Smooth muscle cell (in vitro differentiated cells): ENCODE results near the gene IL1RL2. TPM values are rescaled to one million over a fixed set of nuclear protein-coding genes. Genes with fewer than 3 reads are reported as not detected.

Source experiments
- DNase-seq: peaks from one replicate; lab custom pipeline; 2025; ENCODE audit not compliant: unreplicated experiment; lab: John Stamatoyannopoulos, UW
- H2AFZ ChIP-seq: fragments of 200-600 bp; sonication (generic); 2 replicates; pipeline ENCODE4 v1.6.0; 2016; ENCODE audit warnings: antibody characterized with exemption, low read depth, mild to moderate bottlenecking
- H3F3A ChIP-seq: fragments of 200-600 bp; sonication (generic); 2 replicates; pipeline ENCODE4 v1.6.0; 2017; ENCODE audit warnings: antibody characterized with exemption, low read depth
- H3K27ac ChIP-seq: fragments of 200-600 bp; sonication (generic); 2 replicates; pipeline ENCODE4 v1.5.1; 2016; ENCODE audit warnings: low read depth, mild to moderate bottlenecking
- H3K27me3 ChIP-seq: fragments of 200-600 bp; sonication (generic); 2 replicates; pipeline ENCODE4 v1.6.1; 2016; ENCODE audit warnings: low read depth, mild to moderate bottlenecking
- H3K36me3 ChIP-seq: fragments of 200-600 bp; sonication (generic); 2 replicates; pipeline ENCODE4 v1.5.1; 2016; ENCODE audit warnings: low read depth
- H3K4me1 ChIP-seq: fragments of 200-600 bp; sonication (generic); 2 replicates; pipeline ENCODE4 v1.5.1; 2016; ENCODE audit warnings: low read depth
- H3K4me2 ChIP-seq: fragments of 200-600 bp; sonication (generic); 2 replicates; pipeline ENCODE4 v1.6.0; 2016; ENCODE audit warnings: mild to moderate bottlenecking
- H3K4me3 ChIP-seq: fragments of 200-600 bp; sonication (generic); 2 replicates; pipeline ENCODE4 v1.5.1; 2016; ENCODE audit warnings: mild to moderate bottlenecking
- H3K79me2 ChIP-seq: fragments of 200-600 bp; sonication (generic); 2 replicates; pipeline ENCODE4 v1.6.0; 2016; ENCODE audit warnings: low read depth, mild to moderate bottlenecking
- H3K9ac ChIP-seq: fragments of 200-600 bp; sonication (generic); 2 replicates; pipeline ENCODE4 v1.6.0; 2016; ENCODE audit warnings: low read depth
- H3K9me3 ChIP-seq: fragments of 200-600 bp; sonication (generic); replicated peaks from 2 replicates; pipeline ENCODE4 v1.5.1; 2016; ENCODE audit warnings: low read depth
- H4K20me1 ChIP-seq: fragments of 200-600 bp; sonication (generic); 2 replicates; pipeline ENCODE4 v1.6.0; 2016; ENCODE audit warnings: low read depth
- CTCF ChIP-seq: fragments of 200-600 bp; sonication (generic); IDR thresholded peaks from 2 replicates; pipeline ENCODE4 v1.5.1; 2017; ENCODE audit warnings: borderline replicate concordance, mild to moderate bottlenecking, antibody characterized with exemption; ENCODE audit not compliant: insufficient read depth, poor library complexity, severe bottlenecking
- WGBS: methylation state at CpG from one replicate; pipeline ENCODE4 v1.1.7; 2016; ENCODE audit warnings: low lambda C conversion rate; 5-methylcytosine and 5-hydroxymethylcytosine counted together
- polyA plus RNA-seq: library from polyadenylated mRNA; unstranded; fragments of >200 nt; fragmentation: Nextera tagmentation; extraction: Ambion mirVana; gene quantifications from 2 replicates; pipeline ENCODE4 v1.2.1, GENCODE V29; 2016
- total RNA-seq: library from RNA; depleted of rRNA; stranded (reverse); fragments of >200 nt; gene quantifications from 2 replicates; pipeline ENCODE4 v1.2.3, GENCODE V29; 2014

IL1RL2 gene
- total and polyA plus RNA-seq, 2 experiments from 2014 or later, result 0.10 to 0.13 TPM

DNA sequence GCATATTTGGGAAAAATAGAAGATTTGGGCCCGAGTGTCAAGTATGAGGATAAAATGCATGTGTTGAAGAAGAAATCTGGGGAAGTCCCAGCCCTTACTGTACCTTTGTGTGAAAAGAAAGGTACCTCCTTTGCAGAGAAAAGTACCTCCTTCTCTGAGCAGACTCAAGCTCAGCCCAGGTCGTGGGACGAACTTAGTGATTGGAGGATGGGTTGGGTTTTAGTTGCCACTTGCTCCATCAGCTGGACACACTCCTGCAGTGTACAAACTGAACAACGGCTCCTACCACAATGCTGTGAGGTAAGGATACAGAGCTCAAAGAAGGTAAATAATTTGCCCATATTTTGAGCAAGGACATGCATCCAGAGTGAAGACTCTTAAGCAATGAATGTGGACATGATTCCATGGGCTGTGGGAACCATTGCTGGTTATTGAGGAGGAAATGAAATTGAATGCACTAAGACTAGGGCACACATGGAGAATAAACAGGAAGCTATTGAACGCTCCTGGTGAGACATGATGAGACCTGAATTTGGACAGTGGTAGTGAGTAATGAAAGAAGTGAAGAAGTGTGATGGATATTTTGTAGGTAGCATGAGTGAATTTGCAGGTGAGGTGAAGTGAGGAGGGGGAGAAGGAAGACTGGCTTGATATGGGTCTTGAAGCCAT, 74.8 kb downstream of the IL1RL2 start:
- H3F3A ChIP-seq, result no peaks in the 10 kb centered on the region
- H3K27me3 ChIP-seq, result no peaks in the 10 kb centered on the region
- H3K4me3 ChIP-seq, result no peak overlapping the region
- no peak overlapping the region for H3K9ac ChIP-seq
- H4K20me1 ChIP-seq, result no peaks in the 10 kb centered on the region
- H3K4me1 ChIP-seq, result no peaks in the 10 kb centered on the region
- H3K9me3 ChIP-seq, result no peaks in the 10 kb centered on the region
- WGBS, result 97% methylated on average over 5 of the region's 5 CpGs
- no peak overlapping the region for H3K27ac ChIP-seq
- TF ChIP-seq CTCF, result no peak
- no peak overlapping the region for H3K4me2 ChIP-seq
- no peaks in the 10 kb centered on the region for H3K79me2 ChIP-seq
- H3K36me3 ChIP-seq, result no peaks in the 10 kb centered on the region
- H2AFZ ChIP-seq, result no peak overlapping the region
- no peak for DNase-seq

DNA sequence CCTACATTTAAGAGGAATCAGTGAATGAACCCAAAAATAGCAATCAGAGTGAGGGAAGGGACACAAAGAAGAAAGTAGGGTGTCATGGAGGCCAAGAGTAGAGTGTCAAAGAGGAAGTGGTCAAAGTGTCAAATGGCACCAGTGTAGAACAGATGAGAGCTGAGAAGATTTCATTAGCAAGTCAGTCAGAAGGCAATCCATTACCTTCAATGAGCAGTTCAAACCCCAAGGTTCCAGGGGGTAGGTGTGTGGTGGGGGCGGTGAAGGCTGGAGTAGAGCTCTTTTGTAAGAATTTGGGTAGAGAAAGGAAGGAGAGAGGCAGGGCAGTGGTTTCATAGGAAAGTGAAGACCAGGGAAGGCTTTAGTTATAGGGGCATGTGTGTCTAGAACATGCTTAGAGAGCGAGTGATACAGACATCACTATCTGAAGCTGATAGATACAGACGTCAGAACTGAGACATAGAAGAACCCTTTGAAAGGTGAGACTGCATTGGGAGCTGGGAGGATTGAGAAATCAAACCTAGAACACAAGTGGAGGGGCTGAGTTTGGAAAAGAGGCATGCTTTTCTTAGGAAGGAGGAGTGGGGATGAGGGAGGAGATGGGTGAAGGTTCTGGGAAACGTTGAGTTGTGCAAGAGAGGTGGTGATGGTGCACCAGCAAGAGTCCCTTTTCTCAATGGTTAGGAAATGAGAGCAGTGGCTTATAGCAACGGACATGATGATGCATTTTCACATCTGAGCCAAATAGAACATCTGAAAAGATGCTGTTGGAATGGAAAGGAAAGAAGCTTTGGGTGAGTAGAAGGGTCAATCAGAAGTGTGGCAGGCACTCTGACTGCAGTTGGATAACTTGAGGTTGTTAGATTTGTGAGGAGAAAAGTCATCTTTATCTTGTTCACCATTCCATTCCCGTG, 75.7 kb downstream of the IL1RL2 start:
- no peak for TF ChIP-seq CTCF
- DNase-seq, result no peak
- WGBS, result 67% methylated on average over 6 of the region's 6 CpGs

GRCh38 chr2:102264952-102265351, 78.1 kb downstream of the IL1RL2 start:
- Histone ChIP-seq H4K20me1 (no peaks in the 10 kb centered on the region), H3F3A (no peaks in the 10 kb centered on the region), H3K79me2 (no peaks in the 10 kb centered on the region), H3K9ac (no peak overlapping the region), H3K4me3 (no peak overlapping the region), H3K27me3 (no peaks in the 10 kb centered on the region), H3K27ac (no peak overlapping the region), H3K4me2 (no peak overlapping the region), H3K9me3 (no peaks in the 10 kb centered on the region), H3K4me1 (no peaks in the 10 kb centered on the region), H3K36me3 (no peaks in the 10 kb centered on the region), H2AFZ (no peak overlapping the region)
- DNase-seq, result no peak
- 67% methylated on average over 2 of the region's 2 CpGs for WGBS
- no peak for TF ChIP-seq CTCF

More for the DNA sequence above, 75.7 kb downstream of the IL1RL2 start:
- Histone ChIP-seq H3K79me2 (no peaks in the 10 kb centered on the region), H3K9ac (no peak overlapping the region), H3F3A (no peaks in the 10 kb centered on the region), H4K20me1 (no peaks in the 10 kb centered on the region), H3K27ac (no peak overlapping the region), H3K4me1 (no peaks in the 10 kb centered on the region), H3K27me3 (no peaks in the 10 kb centered on the region), H3K9me3 (no peaks in the 10 kb centered on the region), H3K4me2 (no peak overlapping the region), H3K4me3 (no peak overlapping the region), H2AFZ (no peak overlapping the region), H3K36me3 (no peaks in the 10 kb centered on the region)
